ENCODE data around the gene BCAS3. TPM values are rescaled to one million over a fixed set of nuclear protein-coding genes. Genes with fewer than 3 reads are reported as not detected.
A peak's percentile ranks its signal among the peaks of the same experiment; 100 is the strongest.

The BCAS3 gene
- total RNA-seq, 1 donor from 2014 or later, result 44.8 TPM

- H3K4me3 Mint-ChIP-seq (ENCODE audit: unreplicated experiment), result no peak overlapping the region
- H3K36me3 Mint-ChIP-seq (ENCODE audit: unreplicated experiment), result no peaks in the 10 kb centered on the region
- H3K27me3 Mint-ChIP-seq (ENCODE audit: unreplicated experiment), result peaks cover 10% of the 10 kb centered on the region
- peak; percentile 6 for DNase-seq
- H3K9me3 Mint-ChIP-seq (ENCODE audit: unreplicated experiment), result peaks cover 10% of the 10 kb centered on the region
- no peak overlapping the region for H3K27ac Mint-ChIP-seq (ENCODE audit: unreplicated experiment)
- TF ChIP-seq CTCF (IDR thresholded peaks at IDR 0.05; ENCODE audit: partially characterized antibody, unreplicated experiment), result no peak
- peaks cover 12% of the 10 kb centered on the region for H3K4me1 Mint-ChIP-seq (ENCODE audit: low read depth, unreplicated experiment)
These were observed 708.6 kb downstream of the BCAS3 start for GRCh38 chr17:61386251-61386650.

- TF ChIP-seq CTCF (IDR thresholded peaks at IDR 0.05; ENCODE audit: partially characterized antibody, unreplicated experiment), result no peak
- peaks cover 7% of the 10 kb centered on the region for H3K9me3 Mint-ChIP-seq (ENCODE audit: unreplicated experiment)
These were observed 709.4 kb downstream of the BCAS3 start for GRCh38 chr17:61387011-61387410.

GRCh38 chr17:61387511-61388305 lies 710.1 kb downstream of the BCAS3 start:
- Mint-ChIP-seq H3K9me3 (ENCODE audit: unreplicated experiment) (peaks cover 6% of the 10 kb centered on the region), H3K27me3 (ENCODE audit: unreplicated experiment) (peaks cover 10% of the 10 kb centered on the region), H3K4me3 (ENCODE audit: unreplicated experiment) (no peak overlapping the region)

More at GRCh38 chr17:61387011-61387410, 709.4 kb downstream of the BCAS3 start:
- DNase-seq, result no peak
- Mint-ChIP-seq H3K36me3 (ENCODE audit: unreplicated experiment) (no peaks in the 10 kb centered on the region), H3K4me1 (ENCODE audit: low read depth, unreplicated experiment) (peaks cover 12% of the 10 kb centered on the region), H3K27ac (ENCODE audit: unreplicated experiment) (no peak overlapping the region), H3K27me3 (ENCODE audit: unreplicated experiment) (peaks cover 8% of the 10 kb centered on the region), H3K4me3 (ENCODE audit: unreplicated experiment) (no peak overlapping the region)

GRCh38 chr17:61388561-61389356 lies 711.1 kb downstream of the BCAS3 start:
- Mint-ChIP-seq H3K27me3 (ENCODE audit: unreplicated experiment) (peaks cover 13% of the 10 kb centered on the region), H3K9me3 (ENCODE audit: unreplicated experiment) (peaks cover 8% of the 10 kb centered on the region), H3K27ac (ENCODE audit: unreplicated experiment) (no peak overlapping the region), H3K4me3 (ENCODE audit: unreplicated experiment) (no peak overlapping the region), H3K36me3 (ENCODE audit: unreplicated experiment) (no peaks in the 10 kb centered on the region), H3K4me1 (ENCODE audit: low read depth, unreplicated experiment) (peaks cover 12% of the 10 kb centered on the region)
- no peak for TF ChIP-seq CTCF (IDR thresholded peaks at IDR 0.05; ENCODE audit: partially characterized antibody, unreplicated experiment)
- DNase-seq, result peak; percentile 16

More at GRCh38 chr17:61387511-61388305, 710.1 kb downstream of the BCAS3 start:
- H3K27ac Mint-ChIP-seq (ENCODE audit: unreplicated experiment), result no peak overlapping the region
- H3K4me1 Mint-ChIP-seq (ENCODE audit: low read depth, unreplicated experiment), result peaks cover 12% of the 10 kb centered on the region
- no peak for TF ChIP-seq CTCF (IDR thresholded peaks at IDR 0.05; ENCODE audit: partially characterized antibody, unreplicated experiment)
- no peak for DNase-seq
- H3K36me3 Mint-ChIP-seq (ENCODE audit: unreplicated experiment), result no peaks in the 10 kb centered on the region

All from glutamatergic neuron (in vitro differentiated cells).